A673 (cell line): ENCODE results near the gene FHIP1B. TPM values are rescaled to one million over a fixed set of nuclear protein-coding genes. Genes with fewer than 3 reads are reported as not detected.

Source experiments
- BruUV-seq: library from RNA; stranded (reverse); fragments of 400-500 nt; replicated peaks from 2 replicates; lab custom pipeline; 2021; lab: Mats Ljungman, UMichigan
- CTCF ChIA-PET: fragments of 300-600 bp; sonication (Branson Sonifier 250); formaldehyde crosslinking; loops from one replicate; lab custom pipeline; 2022; ENCODE audit warnings: antibody characterized with exemption; lab: Charles Lee
- POLR2A ChIA-PET: fragments of 300-600 bp; sonication (Branson Sonifier 250); formaldehyde crosslinking; loops from one replicate; lab custom pipeline; 2022; ENCODE audit warnings: antibody characterized with exemption; ENCODE audit not compliant: low non-redundant PET; lab: Charles Lee
- DNase-seq: peaks from one replicate; pipeline ENCODE4 v3.0.0-alpha.2; 2015; ENCODE audit warnings: low spot score
- H3K27ac ChIP-seq: fragments of 200-600 bp; sonication (generic); 2 replicates; pipeline ENCODE4 v1.5.1; 2016; ENCODE audit warnings: mixed run types, low read depth, mild to moderate bottlenecking, mixed read lengths, antibody characterized with exemption, low read length; ENCODE audit not compliant: poor library complexity, severe bottlenecking
- H3K27me3 ChIP-seq: fragments of 200-600 bp; sonication (generic); replicated peaks from 2 replicates; pipeline ENCODE4 v1.6.1; 2017; ENCODE audit warnings: mixed run types, low read depth, mild to moderate bottlenecking, mixed read lengths, antibody characterized with exemption, low read length; ENCODE audit not compliant: insufficient read depth, poor library complexity
- H3K36me3 ChIP-seq: fragments of 200-600 bp; sonication (generic); 2 replicates; pipeline ENCODE4 v1.6.1; 2016; ENCODE audit warnings: mixed run types, mild to moderate bottlenecking, mixed read lengths, antibody characterized with exemption, low read length; ENCODE audit not compliant: insufficient read depth, poor library complexity, severe bottlenecking
- H3K4me1 ChIP-seq: fragments of 200-600 bp; sonication (generic); 2 replicates; pipeline ENCODE4 v1.6.1; 2017; ENCODE audit warnings: mixed run types, mild to moderate bottlenecking, mixed read lengths, antibody characterized with exemption, low read length; ENCODE audit not compliant: insufficient read depth, poor library complexity, severe bottlenecking
- H3K4me3 ChIP-seq: fragments of 200-600 bp; sonication (generic); 2 replicates; pipeline ENCODE4 v1.5.1; 2016; ENCODE audit warnings: low read depth, mixed run types, mild to moderate bottlenecking, mixed read lengths, low read length; ENCODE audit not compliant: poor library complexity, severe bottlenecking
- H3K9me3 ChIP-seq: fragments of 200-600 bp; sonication (generic); 2 replicates; pipeline ENCODE4 v1.6.1; 2016; ENCODE audit warnings: mixed run types, low read depth, mild to moderate bottlenecking, mixed read lengths, antibody characterized with exemption, low read length; ENCODE audit not compliant: poor library complexity, severe bottlenecking
- EZH2 ChIP-seq: fragments of 200-600 bp; sonication (generic); IDR thresholded peaks from 2 replicates; pipeline ENCODE4 v1.6.1; 2017; ENCODE audit warnings: borderline replicate concordance, low read depth, mild to moderate bottlenecking, mixed read lengths, antibody characterized with exemption, low read length; ENCODE audit not compliant: poor library complexity, severe bottlenecking
- intact Hi-C: fragments of 100-400 bp; cut with micrococcal nuclease; formaldehyde crosslinking; loops from one replicate; pipeline ENCODE4 v1.10.0; 2022; ENCODE audit not compliant: unreplicated experiment
- total RNA-seq: library from RNA; stranded (reverse); gene quantifications from 2 replicates; pipeline ENCODE4 v1.2.3, GENCODE V29; 2021
- TF ChIP-seq, protein P1 (sequence below): fragments of 300-800, 200-600 bp; sonication (generic); conservative IDR thresholded peaks from 2 replicates; pipeline ENCODE4 v1.5.1; 2017; ENCODE audit warnings: low read depth, mild to moderate bottlenecking, antibody characterized with exemption, low read length, moderate library complexity, mixed read lengths

Gene FHIP1B
- total RNA-seq, 1 experiment from 2014 or later: 18.6 TPM

- no TSS peak for BruUV-seq
- CTCF ChIA-PET: interaction anchor here (0.7 kb wide), 1 partner anchor 296 kb away, joined by 3 read pairs; no protein-coding TSS in a partner anchor
- Histone ChIP-seq H3K4me3 (peak overlapping the region; percentile 42), H3K9me3 (no peaks in the 10 kb centered on the region), H3K27ac (no peak overlapping the region), H3K27me3 (peaks cover 73% of the 10 kb centered on the region), H3K4me1 (peaks cover 6% of the 10 kb centered on the region), H3K36me3 (no peaks in the 10 kb centered on the region)
- TF ChIP-seq EZH2: no peak
- TF ChIP-seq, protein P1, sequence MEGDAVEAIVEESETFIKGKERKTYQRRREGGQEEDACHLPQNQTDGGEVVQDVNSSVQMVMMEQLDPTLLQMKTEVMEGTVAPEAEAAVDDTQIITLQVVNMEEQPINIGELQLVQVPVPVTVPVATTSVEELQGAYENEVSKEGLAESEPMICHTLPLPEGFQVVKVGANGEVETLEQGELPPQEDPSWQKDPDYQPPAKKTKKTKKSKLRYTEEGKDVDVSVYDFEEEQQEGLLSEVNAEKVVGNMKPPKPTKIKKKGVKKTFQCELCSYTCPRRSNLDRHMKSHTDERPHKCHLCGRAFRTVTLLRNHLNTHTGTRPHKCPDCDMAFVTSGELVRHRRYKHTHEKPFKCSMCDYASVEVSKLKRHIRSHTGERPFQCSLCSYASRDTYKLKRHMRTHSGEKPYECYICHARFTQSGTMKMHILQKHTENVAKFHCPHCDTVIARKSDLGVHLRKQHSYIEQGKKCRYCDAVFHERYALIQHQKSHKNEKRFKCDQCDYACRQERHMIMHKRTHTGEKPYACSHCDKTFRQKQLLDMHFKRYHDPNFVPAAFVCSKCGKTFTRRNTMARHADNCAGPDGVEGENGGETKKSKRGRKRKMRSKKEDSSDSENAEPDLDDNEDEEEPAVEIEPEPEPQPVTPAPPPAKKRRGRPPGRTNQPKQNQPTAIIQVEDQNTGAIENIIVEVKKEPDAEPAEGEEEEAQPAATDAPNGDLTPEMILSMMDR: no peak
- intact Hi-C loops: no loop called here
- POLR2A ChIA-PET: no interaction called here
- no peak for DNase-seq
Measured at GRCh38 chr11:6260207-6260726, 25.8 kb upstream of the FHIP1B start.

DNA sequence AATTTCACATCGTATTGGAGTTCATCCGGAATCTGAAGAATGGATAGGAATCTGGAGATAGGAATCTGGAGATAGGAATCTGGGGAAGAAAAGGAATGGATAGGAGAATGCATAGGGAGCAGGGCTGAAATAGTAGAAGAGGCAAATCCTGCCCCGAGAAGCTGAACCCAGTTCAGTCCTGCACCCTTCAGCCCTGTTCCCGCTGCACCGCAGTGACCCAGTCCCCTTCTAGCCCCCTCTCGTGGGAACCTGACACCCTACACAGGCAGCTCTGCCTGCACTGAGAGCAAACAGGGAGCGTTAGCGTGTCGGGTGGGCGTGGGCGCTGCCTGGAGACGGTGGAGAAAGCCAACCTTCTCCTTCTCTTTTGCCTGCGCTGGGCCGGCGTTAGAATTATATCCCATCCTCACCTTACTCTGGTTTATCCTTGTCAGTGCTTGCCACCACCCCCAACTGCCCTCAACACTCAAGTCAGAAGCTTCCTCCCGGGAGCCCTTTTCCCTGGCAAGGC, 24.2 kb upstream of the FHIP1B start:
- Histone ChIP-seq H3K4me1 (peaks cover 6% of the 10 kb centered on the region), H3K9me3 (no peaks in the 10 kb centered on the region), H3K36me3 (no peaks in the 10 kb centered on the region), H3K27ac (no peak overlapping the region), H3K4me3 (peak overlapping the region; percentile 42), H3K27me3 (peaks cover 64% of the 10 kb centered on the region)
- BruUV-seq: no TSS peak
- POLR2A ChIA-PET: no interaction called here
- TF ChIP-seq, protein P1: no peak
- no peak for TF ChIP-seq EZH2
- peak; percentile 17 for DNase-seq
- intact Hi-C loops: no loop called here
- CTCF ChIA-PET: interaction anchor here (1.4 kb wide), 1 partner anchor 105 kb away, joined by 3 read pairs; no protein-coding TSS in a partner anchor

GRCh38 chr11:6258141-6258540, 23.7 kb upstream of the FHIP1B start:
- peaks cover 6% of the 10 kb centered on the region for H3K4me1 ChIP-seq
- no TSS peak for BruUV-seq
- no peaks in the 10 kb centered on the region for H3K9me3 ChIP-seq
- H3K27ac ChIP-seq: no peak overlapping the region
- H3K27me3 ChIP-seq: peaks cover 64% of the 10 kb centered on the region
- no peak overlapping the region for H3K4me3 ChIP-seq
- POLR2A ChIA-PET: no interaction called here
- TF ChIP-seq EZH2: no peak
- TF ChIP-seq, protein P1: no peak
- CTCF ChIA-PET: interaction anchor here (1.4 kb wide), 1 partner anchor 105 kb away, joined by 3 read pairs; no protein-coding TSS in a partner anchor
- no peak for DNase-seq
- no peaks in the 10 kb centered on the region for H3K36me3 ChIP-seq
- intact Hi-C loops: no loop called here
